ENCODE data around the gene CD46.
A peak's percentile ranks its signal among the peaks of the same experiment; 100 is the strongest.
"Not testable (repeated sequence)": the region's sequence is repeated elsewhere in the genome, so short reads cannot be mapped to it uniquely, and the experiment has no call there.

CD46 gene

GRCh38 chr1:207752456-207752998 is 673 bp downstream of the CD46 start:
- DNase-seq: no peak

GRCh38 chr1:207753611-207754010 is 1.8 kb downstream of the CD46 start:
- no peak for DNase-seq

GRCh38 chr1:207754011-207754410 is 2.2 kb downstream of the CD46 start:
- no peak for DNase-seq

- DNase-seq: no peak
Measured at GRCh38 chr1:207754974-207755700, 3.3 kb downstream of the CD46 start.

- DNase-seq: no peak
Measured at GRCh38 chr1:207755846-207756693, 4.2 kb downstream of the CD46 start.

GRCh38 chr1:207762622-207763021 is 10.8 kb downstream of the CD46 start:
- no peak for DNase-seq

- no peak for DNase-seq
Measured at GRCh38 chr1:207763091-207763490, 11.2 kb downstream of the CD46 start.

- DNase-seq: no peak
Measured at GRCh38 chr1:207763972-207764371, 12.1 kb downstream of the CD46 start.

- no peak for DNase-seq
Measured at GRCh38 chr1:207766569-207766968, 14.7 kb downstream of the CD46 start.

GRCh38 chr1:207770514-207770913 is 18.7 kb downstream of the CD46 start:
- DNase-seq: not testable (repeated sequence)

GRCh38 chr1:207776045-207776444 is 24.2 kb downstream of the CD46 start:
- not testable (repeated sequence) for DNase-seq

GRCh38 chr1:207777412-207777811 is 25.6 kb downstream of the CD46 start:
- DNase-seq: not testable (repeated sequence)

GRCh38 chr1:207779008-207779407 is 27.2 kb downstream of the CD46 start:
- DNase-seq: no peak

GRCh38 chr1:207781312-207781711 is 29.5 kb downstream of the CD46 start:
- DNase-seq: no peak

- DNase-seq: no peak
Measured at GRCh38 chr1:207787776-207788175, 35.9 kb downstream of the CD46 start.

GRCh38 chr1:207789386-207789785 is 37.5 kb downstream of the CD46 start:
- no peak for DNase-seq

- no peak for DNase-seq
Measured at GRCh38 chr1:207789792-207790787, 38.2 kb downstream of the CD46 start.

GRCh38 chr1:207791290-207791689 is 39.4 kb downstream of the CD46 start:
- DNase-seq: no peak

- no peak for DNase-seq
Measured at GRCh38 chr1:207793327-207793726, 41.5 kb downstream of the CD46 start.

GRCh38 chr1:207794861-207795260 is 43.0 kb downstream of the CD46 start:
- no peak for DNase-seq

GRCh38 chr1:207797229-207797973 is 45.5 kb downstream of the CD46 start:
- peak; percentile 9 for DNase-seq

GRCh38 chr1:207798847-207799246 is 47.0 kb downstream of the CD46 start:
- no peak for DNase-seq
